ENCODE measurements around the gene MTCH2. TPM values are rescaled to one million over a fixed set of nuclear protein-coding genes. Genes with fewer than 3 reads are reported as not detected.

Gene MTCH2
- total RNA-seq (2022; extraction: Qiagen RNA extraction) = 114 to 158 TPM (median 132 TPM) in 5 replicates

GRCh38 chr11:47642099-47642855, at the start of gene MTCH2:
Gene MTCH2, minus strand, starts transcription at chr11:47642559. Its CDS starts 94 bp downstream, at chr11:47642465.

GRCh38 chr11:47593934-47594855, 48.2 kb downstream of the MTCH2 start, which contains the start of gene C1QTNF4:
Gene C1QTNF4, minus strand, starts transcription at chr11:47594411. Its CDS starts 3,601 bp downstream, at chr11:47590810.

GRCh38 chr11:47586098-47586855, 56.1 kb downstream of the MTCH2 start, which contains the start of gene FAM180B:
Gene FAM180B, plus strand, starts transcription at chr11:47586678. Its CDS starts 91 bp downstream, at chr11:47586769.

GRCh38 chr11:47578524-47579494, 63.5 kb downstream of the MTCH2 start, which contains the start of the genes KBTBD4 and NDUFS3:
Gene KBTBD4, minus strand, starts transcription at chr11:47578970. Its CDS starts 19 bp downstream, at chr11:47578951.
Gene NDUFS3, plus strand, starts transcription at chr11:47579074. Its CDS starts 18 bp downstream, at chr11:47579092.

Other genes starting within 250 kb of the MTCH2 start
- gene SLC39A13, start 234.0 kb downstream of the MTCH2 start, total RNA-seq (2022; extraction: Qiagen RNA extraction) = 43.5 to 61.4 TPM (median 54.9 TPM) in 5 replicates
- 189 to 265 TPM (median 196 TPM) in 5 replicates for gene PSMC3, start 216.1 kb downstream of the MTCH2 start, total RNA-seq (2022; extraction: Qiagen RNA extraction)
- 0.11 to 0.34 TPM (median 0.13 TPM) in 3 of 5 replicates, not detected in the others for gene RAPSN, start 193.4 kb downstream of the MTCH2 start, total RNA-seq (2022; extraction: Qiagen RNA extraction)
- gene CELF1, start 89.4 kb downstream of the MTCH2 start, total RNA-seq (2022; extraction: Qiagen RNA extraction) = 45.7 to 51.1 TPM (median 47.9 TPM) in 5 replicates
- gene PTPMT1, start 77.0 kb downstream of the MTCH2 start, total RNA-seq (2022; extraction: Qiagen RNA extraction) = 58.5 to 79.9 TPM (median 75.4 TPM) in 5 replicates
- gene KBTBD4, start 63.6 kb downstream of the MTCH2 start, total RNA-seq (2022; extraction: Qiagen RNA extraction) = 17.6 to 22.3 TPM (median 19.5 TPM) in 5 replicates
- 104 to 138 TPM (median 135 TPM) in 5 replicates for gene NDUFS3, start 63.5 kb downstream of the MTCH2 start, total RNA-seq (2022; extraction: Qiagen RNA extraction)
- not detected in 5 replicates for gene FAM180B, start 55.9 kb downstream of the MTCH2 start, total RNA-seq (2022; extraction: Qiagen RNA extraction)
- 0.08 to 0.10 TPM (median 0.08 TPM) in 3 of 5 replicates, not detected in the others for gene C1QTNF4, start 48.1 kb downstream of the MTCH2 start, total RNA-seq (2022; extraction: Qiagen RNA extraction)
- 0.90 to 1.7 TPM (median 1.2 TPM) in 5 replicates for gene AGBL2, start 72.8 kb upstream of the MTCH2 start, total RNA-seq (2022; extraction: Qiagen RNA extraction)
- gene FNBP4, start 124.8 kb upstream of the MTCH2 start, total RNA-seq (2022; extraction: Qiagen RNA extraction) = 46.6 to 62.1 TPM (median 54.2 TPM) in 5 replicates
- 24.0 to 32.5 TPM (median 30.2 TPM) in 5 replicates for gene NUP160, start 205.8 kb upstream of the MTCH2 start, total RNA-seq (2022; extraction: Qiagen RNA extraction)

Measured in A549 treated with CORT108297 at 1 μM for 4 hours (cell line).